GM18519 (cell line): Measurements from ENCODE around the gene MB.

ENCODE experiments used
- ATAC-seq: cut with Tn5 transposase; IDR thresholded peaks from one replicate; pipeline ENCODE4 v1.9.1; 2021; ENCODE audit warnings: mild to moderate bottlenecking, moderate library complexity; ENCODE audit not compliant: unreplicated experiment, low FRiP score

MB gene

DNA sequence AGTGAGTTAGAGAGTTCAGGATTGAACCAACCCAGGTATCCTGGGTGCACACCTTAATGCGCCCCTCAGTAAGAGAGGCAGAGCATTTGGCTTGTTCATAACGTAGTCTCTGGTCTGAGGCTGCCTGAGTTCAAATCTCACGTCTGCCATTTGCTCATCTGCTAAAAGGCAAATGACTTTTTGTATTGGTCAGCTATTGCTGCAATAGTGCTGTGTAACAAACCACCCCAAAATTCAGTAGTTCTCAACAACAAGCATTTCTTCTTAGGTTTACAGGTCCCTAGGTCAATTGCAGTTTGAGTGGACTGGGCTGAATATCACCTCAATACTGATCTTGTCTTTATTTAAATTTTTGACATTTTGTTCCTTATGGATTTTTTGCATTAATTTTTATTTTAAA, 58.4 kb downstream of the MB start:
- no peak for ATAC-seq

DNA sequence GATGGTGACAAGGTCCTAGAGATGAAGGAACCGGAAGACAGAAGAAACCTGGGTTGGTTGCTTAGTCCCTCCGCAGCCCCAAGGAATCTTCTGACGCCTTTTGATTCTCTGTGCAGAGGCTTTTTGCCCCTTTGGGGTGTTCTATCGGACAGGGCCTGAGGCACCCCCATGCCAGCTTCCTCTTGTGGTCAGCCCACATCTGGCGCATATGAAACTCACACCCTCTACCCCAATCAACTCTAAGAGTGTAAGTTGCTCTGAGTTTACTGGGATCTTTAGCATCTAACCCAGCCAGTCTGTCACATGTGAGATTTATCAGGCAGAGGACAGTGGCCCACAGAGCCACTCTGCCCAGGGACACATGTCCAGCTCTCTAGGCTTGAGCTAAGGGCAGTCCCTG, 59.1 kb downstream of the MB start:
- no peak for ATAC-seq
